ENCODE measurements around the gene TAGLN2. TPM values are rescaled to one million over a fixed set of nuclear protein-coding genes. Genes with fewer than 3 reads are reported as not detected.

TAGLN2 gene
- total and polyA plus RNA-seq, 9 of the 15 experiments (the other 6 are each of a cell fraction or from before 2014, with no cell fraction given), result 192 to 683 (median 455) TPM

DNA sequence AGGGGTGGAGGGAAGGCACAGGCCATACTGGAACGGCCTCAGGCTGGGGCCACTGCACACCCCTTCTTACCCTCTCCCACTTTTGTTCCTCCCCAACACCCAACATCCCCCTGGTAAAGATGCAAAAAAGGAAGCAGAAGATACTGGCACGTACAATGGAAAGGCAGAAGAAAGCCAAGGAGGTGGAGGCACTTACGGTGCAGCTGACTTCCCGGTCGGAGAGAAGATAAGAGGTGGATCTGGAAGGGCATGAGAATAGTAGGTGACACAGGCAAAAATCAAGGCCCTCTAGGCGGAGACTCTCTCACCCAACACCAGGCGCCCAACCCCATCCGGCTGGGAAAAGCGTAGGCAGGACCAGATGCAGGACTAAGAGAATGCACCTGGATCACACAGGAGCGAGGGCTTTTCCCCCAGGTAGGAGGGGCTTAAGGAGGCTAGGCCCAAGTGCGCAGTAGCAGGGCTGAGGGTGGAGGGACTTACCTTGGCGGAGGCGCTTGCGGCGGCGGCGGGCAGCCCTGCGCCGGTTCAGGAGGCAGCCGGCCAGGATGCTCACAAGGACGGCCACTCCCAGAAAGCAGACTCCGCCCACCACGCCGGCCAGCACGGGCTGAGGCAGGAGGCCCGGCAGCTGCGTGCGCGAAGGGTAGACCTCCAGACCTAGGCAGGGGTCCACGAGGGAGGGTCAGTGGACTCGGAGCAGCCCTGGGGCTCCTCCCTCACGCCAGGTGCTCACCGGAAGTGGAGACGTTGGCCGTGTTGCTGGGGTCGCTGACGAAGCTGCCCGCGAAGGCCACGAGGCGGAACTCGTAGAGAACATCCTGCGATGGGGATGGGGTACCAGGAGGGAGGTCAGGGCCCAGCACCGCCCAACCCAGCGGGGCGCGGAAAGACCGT, 4.1 kb upstream of the TAGLN2 start (continued):
- TF ChIP-seq CREBBP (IDR thresholded peaks at IDR 0.05; ENCODE audit: low read depth, low read length) (no peak), THRAP3 (IDR thresholded peaks at IDR 0.05; ENCODE audit: borderline replicate concordance) (no peak), CHD2 (IDR thresholded peaks at IDR 0.05; ENCODE audit: low read depth, low read length) (no peak), RBM25 (IDR thresholded peaks at IDR 0.05; ENCODE audit: low read depth, low read length, severe bottlenecking) (no peak), KHSRP (IDR thresholded peaks at IDR 0.05) (no peak), ZNF347 (CRISPR knock-in tag; IDR thresholded peaks at IDR 0.05; ENCODE audit: low read depth) (no peak), ETV6 (IDR thresholded peaks at IDR 0.05; ENCODE audit: borderline replicate concordance in 1 of 2, low read depth in 2 of 2, low read length in 1 of 2) (no peak), ETV6 (CRISPR knock-in tag; IDR thresholded peaks at IDR 0.05; ENCODE audit: borderline replicate concordance) (no peak), NFE2 (IDR thresholded peaks at IDR 0.05; ENCODE audit: low read depth) (peak; percentile 42; the same call in 1 of the 2 replicates), ETV1 (tag; conservative IDR thresholded peaks at IDR 0.05; ENCODE audit: low read depth) (peak; percentile 41), ADNP (tag; IDR thresholded peaks at IDR 0.05) (no peak), FOXJ2 (tag; IDR thresholded peaks at IDR 0.05) (no peak), NR3C1 (CRISPR knock-in tag; IDR thresholded peaks at IDR 0.05) (no peak), ZKSCAN1 (IDR thresholded peaks at IDR 0.05; ENCODE audit: low read depth, low read length) (no peak), ZNF436 (CRISPR knock-in tag; IDR thresholded peaks at IDR 0.05) (no peak), DACH1 (IDR thresholded peaks at IDR 0.05; ENCODE audit: partially characterized antibody) (no peak), CC2D1A (IDR thresholded peaks at IDR 0.05) (no peak), TGIF2 (CRISPR knock-in tag; IDR thresholded peaks at IDR 0.05) (no peak), NFRKB (IDR thresholded peaks at IDR 0.05; ENCODE audit: low read depth) (no peak), ELF4 (CRISPR knock-in tag; IDR thresholded peaks at IDR 0.05) (no peak), KLF16 (IDR thresholded peaks at IDR 0.05) (no peak)
- TF ChIP-seq, protein P1, sequence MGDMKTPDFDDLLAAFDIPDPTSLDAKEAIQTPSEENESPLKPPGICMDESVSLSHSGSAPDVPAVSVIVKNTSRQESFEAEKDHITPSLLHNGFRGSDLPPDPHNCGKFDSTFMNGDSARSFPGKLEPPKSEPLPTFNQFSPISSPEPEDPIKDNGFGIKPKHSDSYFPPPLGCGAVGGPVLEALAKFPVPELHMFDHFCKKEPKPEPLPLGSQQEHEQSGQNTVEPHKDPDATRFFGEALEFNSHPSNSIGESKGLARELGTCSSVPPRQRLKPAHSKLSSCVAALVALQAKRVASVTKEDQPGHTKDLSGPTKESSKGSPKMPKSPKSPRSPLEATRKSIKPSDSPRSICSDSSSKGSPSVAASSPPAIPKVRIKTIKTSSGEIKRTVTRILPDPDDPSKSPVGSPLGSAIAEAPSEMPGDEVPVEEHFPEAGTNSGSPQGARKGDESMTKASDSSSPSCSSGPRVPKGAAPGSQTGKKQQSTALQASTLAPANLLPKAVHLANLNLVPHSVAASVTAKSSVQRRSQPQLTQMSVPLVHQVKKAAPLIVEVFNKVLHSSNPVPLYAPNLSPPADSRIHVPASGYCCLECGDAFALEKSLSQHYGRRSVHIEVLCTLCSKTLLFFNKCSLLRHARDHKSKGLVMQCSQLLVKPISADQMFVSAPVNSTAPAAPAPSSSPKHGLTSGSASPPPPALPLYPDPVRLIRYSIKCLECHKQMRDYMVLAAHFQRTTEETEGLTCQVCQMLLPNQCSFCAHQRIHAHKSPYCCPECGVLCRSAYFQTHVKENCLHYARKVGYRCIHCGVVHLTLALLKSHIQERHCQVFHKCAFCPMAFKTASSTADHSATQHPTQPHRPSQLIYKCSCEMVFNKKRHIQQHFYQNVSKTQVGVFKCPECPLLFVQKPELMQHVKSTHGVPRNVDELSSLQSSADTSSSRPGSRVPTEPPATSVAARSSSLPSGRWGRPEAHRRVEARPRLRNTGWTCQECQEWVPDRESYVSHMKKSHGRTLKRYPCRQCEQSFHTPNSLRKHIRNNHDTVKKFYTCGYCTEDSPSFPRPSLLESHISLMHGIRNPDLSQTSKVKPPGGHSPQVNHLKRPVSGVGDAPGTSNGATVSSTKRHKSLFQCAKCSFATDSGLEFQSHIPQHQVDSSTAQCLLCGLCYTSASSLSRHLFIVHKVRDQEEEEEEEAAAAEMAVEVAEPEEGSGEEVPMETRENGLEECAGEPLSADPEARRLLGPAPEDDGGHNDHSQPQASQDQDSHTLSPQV (IDR thresholded peaks at IDR 0.05), result no peak
- TF ChIP-seq, protein P2, sequence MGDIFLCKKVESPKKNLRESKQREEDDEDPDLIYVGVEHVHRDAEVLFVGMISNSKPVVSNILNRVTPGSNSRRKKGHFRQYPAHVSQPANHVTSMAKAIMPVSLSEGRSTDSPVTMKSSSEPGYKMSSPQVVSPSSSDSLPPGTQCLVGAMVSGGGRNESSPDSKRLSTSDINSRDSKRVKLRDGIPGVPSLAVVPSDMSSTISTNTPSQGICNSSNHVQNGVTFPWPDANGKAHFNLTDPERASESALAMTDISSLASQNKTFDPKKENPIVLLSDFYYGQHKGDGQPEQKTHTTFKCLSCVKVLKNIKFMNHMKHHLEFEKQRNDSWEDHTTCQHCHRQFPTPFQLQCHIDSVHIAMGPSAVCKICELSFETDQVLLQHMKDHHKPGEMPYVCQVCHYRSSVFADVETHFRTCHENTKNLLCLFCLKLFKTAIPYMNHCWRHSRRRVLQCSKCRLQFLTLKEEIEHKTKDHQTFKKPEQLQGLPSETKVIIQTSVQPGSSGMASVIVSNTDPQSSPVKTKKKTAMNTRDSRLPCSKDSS (IDR thresholded peaks at IDR 0.05; ENCODE audit: low read depth, partially characterized antibody), result no peak
- TF ChIP-seq, protein P3, sequence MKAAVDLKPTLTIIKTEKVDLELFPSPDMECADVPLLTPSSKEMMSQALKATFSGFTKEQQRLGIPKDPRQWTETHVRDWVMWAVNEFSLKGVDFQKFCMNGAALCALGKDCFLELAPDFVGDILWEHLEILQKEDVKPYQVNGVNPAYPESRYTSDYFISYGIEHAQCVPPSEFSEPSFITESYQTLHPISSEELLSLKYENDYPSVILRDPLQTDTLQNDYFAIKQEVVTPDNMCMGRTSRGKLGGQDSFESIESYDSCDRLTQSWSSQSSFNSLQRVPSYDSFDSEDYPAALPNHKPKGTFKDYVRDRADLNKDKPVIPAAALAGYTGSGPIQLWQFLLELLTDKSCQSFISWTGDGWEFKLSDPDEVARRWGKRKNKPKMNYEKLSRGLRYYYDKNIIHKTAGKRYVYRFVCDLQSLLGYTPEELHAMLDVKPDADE (conservative IDR thresholded peaks at IDR 0.05; ENCODE audit: control insufficient read depth, low read depth, low read length), result 0 out of 2 replicates have a peak, but pooled peaks have one; percentile 33
